Activated T-helper 1 cell treated with anti-CD3 and anti-CD28 coated beads, Interleukin-2, amount 50 U/mL, for 16 hours (primary cell): ENCODE data around the gene GLCE.
"Not testable (repeated sequence)": the region's sequence is repeated elsewhere in the genome, so short reads cannot be mapped to it uniquely, and the experiment has no call there.

ENCODE experiments used
- DNase-seq, 2 donors: peaks; one replicate each; pipeline ENCODE4 v3.0.0-alpha.2; 2020; ENCODE audit warnings: low read depth in 1 of 2, low spot score in 1 of 2

GLCE gene

DNA sequence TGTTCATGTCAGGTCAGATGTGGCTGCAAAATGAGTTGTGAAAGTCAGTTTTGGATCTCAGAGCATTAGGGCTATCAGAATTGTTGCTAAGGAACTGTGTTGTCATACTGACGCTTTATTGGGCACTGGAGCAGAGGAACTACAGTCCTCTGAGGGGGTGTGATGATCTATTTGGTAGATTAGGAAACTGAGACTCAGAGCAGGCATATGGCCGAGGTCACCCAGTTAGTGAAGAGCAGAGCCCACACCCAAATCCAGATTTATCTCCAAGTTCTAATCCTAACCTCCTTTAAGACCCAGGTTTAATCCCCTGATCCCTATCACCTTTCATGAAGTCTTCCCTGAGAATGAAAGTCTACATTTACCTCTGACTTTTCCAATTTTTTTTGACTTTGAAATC lies 25.6 kb upstream of the GLCE start:
- DNase-seq = no peak

DNA sequence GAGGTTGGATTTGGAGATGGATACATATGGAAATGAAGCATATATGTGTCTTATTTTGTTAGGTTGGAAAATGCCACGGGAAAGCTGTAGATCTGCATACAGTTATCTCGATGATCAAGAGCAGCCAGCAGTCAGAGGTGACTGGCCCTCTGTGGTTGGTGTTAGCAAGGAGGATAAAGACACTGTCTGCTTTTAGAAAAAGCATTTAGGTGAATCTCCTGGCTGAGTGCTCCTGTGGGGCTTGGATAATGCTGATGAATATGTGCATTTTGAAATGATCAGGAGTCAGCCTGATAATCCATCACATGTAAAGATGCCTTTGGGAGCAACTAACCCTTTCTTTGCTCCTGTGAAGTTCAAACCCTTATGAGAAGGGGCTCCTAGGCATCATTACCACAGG lies 24.9 kb upstream of the GLCE start:
- DNase-seq = no peak

DNA sequence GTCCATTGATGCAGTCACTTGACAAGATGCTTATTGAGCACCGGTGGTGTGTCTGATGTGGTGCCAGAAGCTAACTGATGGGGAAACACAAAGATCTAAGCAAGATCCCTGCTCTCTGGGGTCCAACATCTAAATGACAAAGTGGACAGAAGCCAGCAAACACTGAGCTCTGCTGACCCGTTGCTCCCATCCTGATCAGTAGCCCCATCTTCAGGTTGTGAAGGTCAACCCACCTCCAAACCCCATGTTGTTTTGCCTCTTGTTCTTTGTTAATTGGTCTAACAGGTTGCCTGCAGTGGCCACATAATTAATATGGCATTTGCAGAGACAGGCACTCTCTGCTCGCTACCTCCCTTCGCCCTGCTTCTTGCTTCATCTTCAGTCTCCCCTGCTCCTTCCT lies 21.5 kb upstream of the GLCE start:
- DNase-seq = no peak

DNA sequence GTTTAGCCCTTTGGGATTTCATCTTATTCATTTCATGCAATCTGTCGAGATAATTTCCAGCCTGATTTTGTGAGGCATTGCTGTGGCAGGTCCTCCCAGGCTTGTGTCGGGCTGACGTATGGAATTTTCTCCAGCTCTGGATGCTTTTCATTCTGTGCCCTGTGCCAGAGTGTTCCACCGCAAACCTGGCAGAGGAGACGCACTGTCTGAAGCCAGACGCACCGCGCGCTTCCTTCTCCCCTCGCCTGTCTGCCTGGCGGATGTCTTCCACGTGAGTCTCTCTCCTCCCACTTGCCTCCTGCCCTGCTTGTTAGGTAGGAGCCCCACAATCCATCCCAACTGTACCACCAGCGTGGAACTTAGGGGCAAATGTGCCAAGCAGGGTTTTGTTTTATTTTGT lies 20.1 kb upstream of the GLCE start:
- no peak for DNase-seq

DNA sequence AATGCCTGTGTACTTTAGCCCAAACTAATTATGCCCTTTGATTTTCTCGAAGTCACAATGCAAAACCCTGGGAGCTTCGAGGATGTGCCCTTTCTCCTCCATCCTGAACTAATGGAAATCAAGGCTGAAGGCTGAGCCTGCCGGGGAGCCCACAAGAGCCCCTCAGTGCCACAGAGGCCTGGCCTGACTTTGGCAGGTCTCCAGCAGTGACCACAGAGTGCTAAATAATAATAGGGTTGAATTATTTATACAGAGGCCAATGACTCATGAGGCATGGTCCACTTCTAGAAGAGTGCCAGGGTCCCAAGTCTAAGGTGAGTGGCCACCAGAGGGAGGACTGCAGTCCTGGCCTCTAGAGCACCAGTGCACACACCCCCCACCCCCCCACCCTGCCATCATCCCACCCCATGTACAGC lies 19.1 kb upstream of the GLCE start:
- no peak for DNase-seq

DNA sequence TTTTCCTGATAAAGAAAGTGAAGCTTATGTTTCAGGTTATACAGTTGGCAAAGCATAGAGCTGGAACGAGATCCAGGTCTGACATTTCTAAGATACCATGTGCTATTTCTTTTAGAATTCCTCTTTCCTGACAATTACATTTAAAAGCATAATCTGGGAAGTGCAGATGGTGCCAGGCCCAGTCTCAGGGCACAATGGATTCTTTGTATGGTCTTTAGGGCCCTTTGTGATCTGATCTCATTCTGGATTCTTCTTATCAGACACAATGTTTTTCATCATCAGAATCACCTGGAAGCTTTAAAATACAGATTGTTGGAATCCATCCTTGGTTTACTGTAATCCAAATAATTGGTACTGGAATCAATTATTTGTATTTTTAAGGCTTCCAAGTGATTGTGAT lies 18.6 kb upstream of the GLCE start:
- DNase-seq = no peak

DNA sequence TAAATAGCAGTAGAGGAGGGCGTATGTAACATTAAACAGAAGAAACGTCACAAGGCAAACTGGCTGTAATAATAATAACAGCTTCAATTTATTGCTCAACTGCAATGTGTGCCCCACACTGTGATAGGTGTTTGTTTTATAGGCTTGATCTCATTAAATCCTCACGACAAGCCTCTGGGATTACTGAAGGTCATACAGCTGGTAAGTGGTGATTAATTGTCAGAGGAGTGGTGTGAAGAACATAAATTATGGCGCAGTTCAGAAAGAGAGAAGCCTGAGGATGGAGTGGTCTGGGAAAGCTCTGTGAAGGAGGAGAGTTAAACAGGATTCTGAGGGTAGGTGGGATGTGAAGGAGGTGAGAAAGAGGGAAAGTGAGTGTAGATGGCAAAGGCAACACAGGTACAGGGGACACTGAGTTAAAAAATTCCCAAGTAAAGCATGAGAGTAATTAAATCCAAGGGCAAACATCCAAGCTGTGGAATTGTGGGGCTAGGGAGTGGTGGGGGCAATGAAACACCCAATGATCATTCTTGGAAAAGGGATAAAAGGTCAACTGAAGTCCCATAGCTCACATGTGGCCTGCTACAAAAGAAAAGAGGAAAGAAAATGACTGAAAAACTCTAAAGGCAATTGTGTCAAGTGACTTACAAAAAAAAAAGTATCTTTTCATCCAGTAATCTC lies 16.5 kb upstream of the GLCE start:
- DNase-seq = no peak

DNA sequence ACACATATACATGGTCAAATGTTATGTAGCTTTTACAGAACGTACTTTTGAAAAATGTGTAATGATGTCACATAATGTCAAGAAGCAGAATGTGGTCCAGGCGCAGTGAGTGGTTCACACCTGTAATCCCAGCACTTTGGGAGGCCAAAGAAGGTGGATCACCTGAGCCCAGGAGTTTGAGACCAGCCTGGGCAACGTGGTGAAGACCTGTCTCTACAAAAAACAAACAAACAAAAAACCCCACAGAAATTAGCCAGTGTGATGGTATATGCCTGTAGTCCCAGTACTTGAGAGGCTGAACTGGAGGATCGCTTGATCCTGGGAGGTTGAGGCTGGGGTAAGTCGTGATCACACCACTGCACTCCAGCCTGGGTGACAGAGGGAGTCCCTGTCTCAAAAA lies 15.9 kb upstream of the GLCE start:
- no peak for DNase-seq

DNA sequence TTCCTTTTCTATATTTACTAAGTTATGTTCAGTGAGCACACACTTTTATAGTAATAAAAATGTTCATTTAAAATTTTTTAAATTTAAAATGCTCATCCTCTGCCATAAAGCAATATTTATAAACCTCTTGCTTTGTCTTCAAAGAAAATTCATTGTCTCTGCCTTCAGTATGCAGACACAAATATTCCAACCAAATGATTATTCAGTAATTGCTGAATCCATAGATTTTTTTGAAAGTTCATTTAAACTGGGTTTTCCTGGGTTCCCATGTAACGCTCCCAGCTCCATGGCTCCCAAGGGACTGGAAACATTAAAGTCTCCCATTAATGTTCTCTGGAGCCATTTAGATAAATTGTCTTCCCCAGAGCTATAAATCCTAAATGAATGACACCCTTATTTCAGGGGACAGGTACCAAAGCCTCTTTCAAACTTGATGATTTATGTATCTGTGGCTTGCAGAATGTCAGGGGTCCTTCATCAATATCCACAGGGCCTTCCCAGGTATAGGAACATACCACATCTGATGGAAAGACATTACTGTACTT lies 15.2 kb upstream of the GLCE start:
- no peak for DNase-seq

DNA sequence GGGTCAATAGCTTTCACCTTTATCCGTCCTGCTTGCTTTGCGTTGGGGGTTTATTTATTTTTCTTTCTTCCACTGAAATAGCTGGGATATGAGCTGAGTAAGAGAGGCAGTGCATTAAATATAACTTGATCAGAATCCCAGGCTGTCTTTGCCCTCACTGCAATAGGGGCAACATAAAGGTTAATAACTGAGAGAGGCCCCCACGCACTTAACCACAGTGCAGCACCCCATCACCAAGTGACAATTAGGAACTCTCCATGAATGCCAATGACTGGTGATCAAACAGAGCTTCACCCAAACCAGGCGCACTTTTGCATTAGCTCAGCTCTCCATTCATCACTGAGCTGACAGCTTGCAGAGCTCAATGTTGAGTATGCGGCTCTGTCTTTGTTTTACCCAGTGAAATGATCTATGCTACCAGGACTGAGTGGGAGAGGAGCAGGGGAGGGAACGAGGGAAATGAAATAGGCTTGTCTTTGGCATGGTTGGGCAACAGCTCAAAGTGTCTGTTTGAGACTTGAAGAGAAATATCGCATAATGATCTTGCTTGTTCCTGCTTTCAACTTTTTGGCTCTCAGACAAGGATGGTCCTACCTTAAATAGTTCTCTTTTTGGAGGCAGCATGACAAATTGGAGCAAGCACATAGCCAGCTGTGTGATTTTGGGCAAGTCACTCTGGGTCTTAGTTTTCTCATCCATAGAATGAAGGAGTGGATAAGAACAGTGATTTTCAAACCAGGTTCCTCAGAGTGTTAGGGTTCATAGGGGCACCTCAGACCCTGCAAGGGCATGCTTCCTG lies 14.5 kb upstream of the GLCE start:
- no peak for DNase-seq

DNA sequence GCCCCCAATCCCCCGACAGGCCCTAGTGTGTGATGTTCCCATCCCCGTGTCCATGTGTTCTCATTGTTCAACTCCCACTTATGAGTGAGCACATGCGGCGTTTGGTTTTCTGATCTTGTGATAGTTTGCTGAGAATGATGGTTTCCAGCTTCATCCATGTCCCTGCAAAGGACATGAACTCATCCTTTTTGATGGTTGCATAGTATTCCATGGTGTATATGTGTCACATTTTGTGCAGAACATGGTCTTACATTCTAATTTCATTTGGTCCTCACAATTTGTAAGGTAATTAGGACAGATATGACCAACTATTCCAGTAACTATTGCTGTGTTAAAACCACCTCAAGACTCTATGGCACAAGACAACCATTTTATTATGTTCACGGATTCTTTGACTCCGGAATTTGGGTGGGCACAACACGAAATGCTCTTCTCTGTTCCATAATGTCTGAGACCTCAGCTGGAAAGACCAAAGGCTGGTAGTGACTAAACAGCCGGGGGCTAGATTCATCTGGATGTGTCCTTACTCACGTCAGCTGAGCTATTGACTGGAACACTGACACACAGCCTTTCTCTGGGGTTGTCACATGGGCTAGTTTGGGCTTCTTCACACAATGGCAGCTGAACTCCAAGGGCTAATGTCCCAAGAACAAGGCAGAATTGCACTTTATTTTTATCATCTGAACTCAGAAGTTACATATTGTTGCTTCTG lies 13.6 kb upstream of the GLCE start:
- DNase-seq = no peak

DNA sequence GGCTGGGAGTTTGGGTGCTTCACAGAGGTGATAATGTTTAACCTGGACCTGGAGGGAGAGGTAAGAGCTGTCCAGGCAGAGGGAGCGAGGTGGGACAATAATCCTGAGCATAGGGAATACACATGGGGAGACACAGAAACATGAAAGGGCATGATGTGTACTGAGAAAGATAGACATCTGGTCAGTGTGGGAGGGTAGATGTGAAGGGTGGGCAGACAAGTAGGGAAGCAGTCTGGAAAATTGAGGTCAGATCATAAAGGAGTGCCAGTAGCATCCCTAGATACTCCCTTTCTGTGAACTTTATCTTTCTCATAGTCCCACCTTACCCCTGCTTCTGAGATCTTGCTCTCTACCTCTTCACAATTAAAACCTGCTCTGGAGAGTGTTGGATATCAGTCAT lies 12.0 kb upstream of the GLCE start:
- DNase-seq = no peak

DNA sequence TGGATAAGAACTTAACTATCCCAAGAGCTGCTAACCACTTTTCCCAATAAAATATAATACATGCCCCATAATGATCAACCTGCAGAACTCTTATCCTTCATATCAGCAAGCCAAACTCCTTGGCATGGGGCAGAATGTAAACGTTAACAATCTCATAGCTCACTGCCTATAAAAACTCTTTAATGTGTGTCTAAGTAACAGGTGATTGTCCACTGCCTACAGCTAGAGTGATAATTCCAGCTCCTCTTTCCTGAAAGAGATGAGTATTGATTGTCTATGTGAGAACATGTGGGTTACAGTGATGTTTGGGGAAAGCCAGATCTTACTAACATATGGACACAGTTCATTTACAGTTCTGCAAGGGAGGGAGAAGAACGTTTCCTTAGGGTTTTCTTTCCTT lies 11.3 kb upstream of the GLCE start:
- DNase-seq = no peak

DNA sequence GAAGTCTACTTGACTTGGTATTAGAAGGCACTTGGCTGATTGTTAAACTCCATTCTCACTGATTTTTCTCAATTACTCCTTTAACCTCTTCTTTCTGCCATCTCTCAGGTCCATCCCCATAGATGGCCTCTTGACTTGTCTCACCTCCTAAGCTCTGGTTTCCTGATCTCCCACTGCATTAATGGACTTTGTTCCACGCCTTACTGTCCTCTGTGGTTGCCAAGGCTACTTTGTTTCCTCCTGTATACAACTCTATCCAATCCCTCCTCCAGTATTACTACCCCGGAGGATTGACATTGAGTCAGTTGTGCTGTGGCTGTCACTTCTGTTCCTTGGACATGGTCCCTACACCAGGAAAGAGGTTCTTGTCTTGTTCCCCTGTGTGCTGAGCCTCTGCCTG lies 10.6 kb upstream of the GLCE start:
- no peak for DNase-seq

DNA sequence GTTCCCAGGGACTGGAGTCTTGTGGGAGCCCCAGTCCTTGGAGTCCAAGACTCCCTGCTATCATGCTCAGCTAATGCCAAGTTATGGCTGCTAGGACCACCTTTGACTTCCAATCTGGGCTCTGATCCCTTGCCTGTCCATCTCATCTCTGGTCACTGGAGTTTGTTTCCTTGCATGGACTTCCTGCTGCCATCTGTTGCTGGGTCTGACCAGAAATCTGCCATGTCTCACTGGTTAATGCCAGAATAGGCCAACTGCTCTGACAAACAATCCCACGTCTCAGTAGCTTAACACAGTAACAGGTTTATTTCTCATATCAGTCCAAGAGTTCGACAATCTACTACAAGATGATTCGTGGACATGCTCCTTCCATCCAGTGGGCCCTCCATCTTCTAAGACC lies 10.1 kb upstream of the GLCE start:
- DNase-seq = no peak

DNA sequence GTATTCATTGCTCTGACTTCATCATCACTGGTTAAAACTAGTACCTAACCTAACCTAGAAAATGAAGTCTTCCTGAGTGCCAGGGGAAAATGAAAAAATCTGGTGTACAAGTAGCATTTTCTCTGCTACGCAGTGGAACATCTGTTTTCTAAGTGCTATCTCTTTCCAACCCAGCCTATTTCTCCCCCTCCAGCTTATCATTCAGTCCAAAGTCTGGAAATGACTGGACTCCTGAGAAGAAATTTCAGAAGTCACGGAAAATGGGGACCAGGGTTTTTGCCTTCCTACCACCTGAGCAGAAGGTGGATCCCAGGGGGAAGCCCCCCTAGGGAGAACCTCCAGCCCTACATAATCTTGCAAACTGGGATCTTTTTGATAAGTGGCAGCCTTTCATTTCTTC lies 9.6 kb upstream of the GLCE start:
- DNase-seq = no peak

DNA sequence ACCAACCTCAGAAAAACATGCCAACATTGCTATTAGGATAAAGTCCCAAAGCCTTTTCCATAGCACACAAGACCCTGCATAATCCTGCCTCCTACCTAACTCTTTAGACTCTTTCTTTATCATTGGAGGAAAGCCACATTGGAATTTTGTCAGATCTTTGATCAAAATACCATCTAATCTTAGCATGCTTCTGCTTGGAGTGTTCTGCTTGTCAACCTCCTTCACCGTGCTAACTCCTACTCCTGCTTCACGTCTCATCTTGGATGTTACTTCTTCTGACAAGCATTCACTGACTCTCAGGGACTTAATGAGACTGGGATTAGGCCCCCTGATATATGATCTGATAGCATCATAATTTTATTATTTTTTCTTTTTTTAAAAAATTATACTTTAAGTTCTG lies 7.4 kb upstream of the GLCE start:
- no peak for DNase-seq

DNA sequence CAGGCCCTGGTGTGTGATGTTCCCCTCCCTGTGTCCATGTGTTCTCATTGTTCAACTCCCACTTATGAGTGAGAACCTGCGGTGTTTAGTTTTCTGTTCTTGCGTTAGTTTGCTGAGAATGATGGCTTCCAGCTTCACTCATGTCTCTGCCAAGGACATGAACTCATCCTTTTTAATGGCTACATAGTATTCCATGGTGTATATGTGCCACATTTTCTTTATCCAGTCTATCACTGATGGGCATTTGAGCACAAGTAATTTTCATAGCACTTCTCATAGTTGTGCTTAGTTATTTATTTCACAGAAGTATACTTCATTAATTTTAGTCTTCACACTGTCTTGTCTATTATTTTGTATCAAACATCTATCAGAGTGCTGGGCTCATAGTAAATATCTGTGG lies 6.8 kb upstream of the GLCE start:
- DNase-seq = not testable (repeated sequence)

DNA sequence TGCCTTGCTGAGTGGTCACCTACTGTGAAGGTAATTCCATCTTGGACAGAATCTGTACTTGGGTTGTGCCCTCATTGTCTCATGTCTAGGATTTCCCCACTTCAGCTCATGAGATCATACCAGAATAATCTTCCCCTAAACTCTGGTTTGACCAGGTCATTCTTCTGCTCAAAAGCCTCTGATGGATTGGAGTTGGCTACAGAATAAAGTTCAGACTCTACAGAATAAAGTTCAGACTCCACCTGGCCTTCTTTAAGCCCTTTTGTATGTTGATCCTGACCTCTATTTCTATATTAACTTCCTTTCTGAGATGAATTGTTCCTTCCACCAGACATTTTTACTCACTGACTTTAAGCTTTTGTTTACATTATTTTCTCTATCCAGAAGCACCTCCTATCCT lies 6.4 kb upstream of the GLCE start:
- no peak for DNase-seq

DNA sequence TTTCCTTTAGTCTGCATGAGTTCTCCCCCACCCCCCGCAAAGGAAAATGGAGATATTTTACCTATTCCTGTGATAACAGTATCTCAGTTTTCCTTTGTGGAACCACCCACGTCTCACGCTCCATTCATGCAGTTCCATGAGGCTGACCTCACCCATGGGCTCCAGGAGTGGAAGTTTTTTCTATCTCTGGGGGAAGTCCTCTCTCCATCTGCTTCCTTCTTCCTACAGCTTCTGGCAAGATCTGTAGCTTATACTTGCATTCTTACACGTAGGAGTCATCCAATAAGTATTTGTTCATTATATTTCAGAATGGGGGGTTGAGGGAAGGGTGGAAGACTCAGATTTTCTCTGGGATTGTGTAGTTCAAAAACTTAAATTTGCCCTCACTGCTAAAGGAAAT lies 5.8 kb upstream of the GLCE start:
- DNase-seq = no peak

DNA sequence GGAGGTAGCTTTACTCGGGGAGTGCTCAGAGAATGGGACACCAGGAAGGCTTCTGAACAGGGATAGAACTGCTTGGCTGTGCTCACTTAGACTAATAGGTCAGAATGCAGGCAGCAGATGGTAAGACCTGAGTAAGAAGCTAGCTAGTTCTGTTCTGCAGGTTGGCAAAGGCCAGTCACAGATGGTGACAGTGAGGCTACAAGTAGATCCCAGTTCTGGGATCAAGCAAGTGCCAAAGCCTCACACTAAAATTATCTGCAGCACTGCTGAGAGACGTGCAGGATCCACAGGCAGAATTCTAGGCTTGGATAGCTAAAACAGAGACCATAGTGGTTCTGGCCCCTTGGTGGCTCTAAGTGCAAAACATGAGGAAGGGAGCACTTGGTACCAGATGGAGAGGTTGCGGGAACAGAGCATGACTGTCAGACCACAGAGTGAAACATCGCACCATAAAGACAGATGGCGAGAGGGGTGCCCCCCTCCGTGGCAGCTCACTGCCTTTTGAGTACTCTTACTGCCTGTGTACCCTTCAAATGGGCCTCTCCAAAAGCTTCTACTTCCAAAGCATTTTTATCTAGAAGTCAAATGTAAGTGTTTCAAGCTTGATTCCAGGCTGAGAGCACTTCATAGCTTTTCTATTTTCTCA lies 3.6 kb upstream of the GLCE start:
- DNase-seq = no peak
